IMR-90 (cell line): ENCODE results near the gene HTT.

ENCODE experiments used
- CHD1 ChIP-seq: IDR thresholded peaks from 2 replicates; pipeline ENCODE4 v1.6.1; 2012; ENCODE audit warnings: low read depth, low read length, improper control_type of control experiment
- CTCF ChIP-seq: conservative IDR thresholded peaks from 2 replicates; pipeline ENCODE4 v1.5.1; 2012; ENCODE audit warnings: mild to moderate bottlenecking, low read depth, low read length, improper control_type of control experiment
- ELK1 ChIP-seq: fragments of 150-350 bp; IDR thresholded peaks from 2 replicates; pipeline ENCODE4 v1.6.1; 2016; ENCODE audit warnings: low read depth, mild to moderate bottlenecking, low read length, moderate library complexity, borderline replicate concordance
- MXI1 ChIP-seq: IDR thresholded peaks from 2 replicates; pipeline ENCODE4 v1.6.1; 2012; ENCODE audit warnings: low read depth, mild to moderate bottlenecking, low read length, moderate library complexity, borderline replicate concordance
- POLR2A ChIP-seq: IDR thresholded peaks from 2 replicates; pipeline ENCODE4 v1.6.1; 2012; ENCODE audit warnings: mild to moderate bottlenecking, low read depth, low read length
- USF2 ChIP-seq: fragments of 150-350 bp; IDR thresholded peaks from 2 replicates; pipeline ENCODE4 v1.6.1; 2017; ENCODE audit warnings: mild to moderate bottlenecking, antibody characterized with exemption, low read length, low read depth

- no peak for TF ChIP-seq CTCF
- no peak for TF ChIP-seq POLR2A
- TF ChIP-seq ELK1 = no peak
- no peak for TF ChIP-seq CHD1
- TF ChIP-seq MXI1 = no peak
- TF ChIP-seq USF2 = no peak
These were observed 140.8 kb downstream of the HTT start for GRCh38 chr4:3215256-3215655.
